Loucy (cell line): Measurements from ENCODE around the gene CDKN2B-AS1.

Source experiments
- CTCF ChIP-seq: fragments of 200-600 bp; sonication (generic); conservative IDR thresholded peaks from 2 replicates; pipeline ENCODE4 v1.5.1; 2014; ENCODE audit warnings: mild to moderate bottlenecking, antibody characterized with exemption, low read length
- EZH2phosphoT487 ChIP-seq: fragments of 200-600 bp; IDR thresholded peaks from 2 replicates; pipeline ENCODE4 v1.6.1; 2018; ENCODE audit warnings: antibody characterized with exemption, mild to moderate bottlenecking, moderate library complexity, borderline replicate concordance

GRCh38 chr9:22044583-22044982 lies 50.0 kb downstream of the CDKN2B-AS1 start:
- TF ChIP-seq CTCF (no peak), EZH2phosphoT487 (no peak)
